GM18861 (cell line): ENCODE results near the gene EXOSC3.
"Not testable (repeated sequence)": the region's sequence is repeated elsewhere in the genome, so short reads cannot be mapped to it uniquely, and the experiment has no call there.

Source experiments
- ATAC-seq: cut with Tn5 transposase; IDR thresholded peaks from one replicate; pipeline ENCODE4 v1.9.1; 2021; ENCODE audit not compliant: unreplicated experiment

The EXOSC3 gene

GRCh38 chr9:37776328-37776727, 8.5 kb downstream of the EXOSC3 start:
- ATAC-seq, result no peak

GRCh38 chr9:37775216-37775919, 9.5 kb downstream of the EXOSC3 start:
- ATAC-seq, result no peak

- ATAC-seq, result no peak
These were observed 14.9 kb downstream of the EXOSC3 start for GRCh38 chr9:37769995-37770394.

- no peak for ATAC-seq
These were observed 15.6 kb downstream of the EXOSC3 start for GRCh38 chr9:37769306-37769705.

GRCh38 chr9:37765263-37765662, 19.6 kb downstream of the EXOSC3 start:
- not testable (repeated sequence) for ATAC-seq

GRCh38 chr9:37761511-37761910, 23.4 kb downstream of the EXOSC3 start:
- no peak for ATAC-seq

- ATAC-seq, result no peak
These were observed 24.3 kb downstream of the EXOSC3 start for GRCh38 chr9:37760416-37761161.

- no peak for ATAC-seq
These were observed 26.1 kb downstream of the EXOSC3 start for GRCh38 chr9:37758747-37759146.

- ATAC-seq, result peak; percentile 80
These were observed 31.2 kb downstream of the EXOSC3 start, which contains the start of gene TRMT10B for GRCh38 chr9:37753489-37754190. TRMT10B (plus strand) TSS chr9:37753805; CDS start chr9:37761932, 8,127 bp downstream.

GRCh38 chr9:37752642-37753488, 32.0 kb downstream of the EXOSC3 start:
- ATAC-seq, result no peak

- not testable (repeated sequence) for ATAC-seq
These were observed 32.8 kb downstream of the EXOSC3 start for GRCh38 chr9:37752112-37752511.

GRCh38 chr9:37751704-37752103, 33.2 kb downstream of the EXOSC3 start:
- ATAC-seq, result not testable (repeated sequence)

- no peak for ATAC-seq
These were observed 33.7 kb downstream of the EXOSC3 start for GRCh38 chr9:37751186-37751585.

GRCh38 chr9:37749129-37749528, 35.7 kb downstream of the EXOSC3 start:
- no peak for ATAC-seq

GRCh38 chr9:37747271-37747753, 37.6 kb downstream of the EXOSC3 start:
- ATAC-seq, result peak; percentile 66

GRCh38 chr9:37746448-37747270, 38.2 kb downstream of the EXOSC3 start:
- ATAC-seq, result no peak

- ATAC-seq, result no peak
These were observed 38.9 kb downstream of the EXOSC3 start for GRCh38 chr9:37745970-37746369.

GRCh38 chr9:37740631-37741328, 44.1 kb downstream of the EXOSC3 start:
- no peak for ATAC-seq

GRCh38 chr9:37740128-37740527, 44.7 kb downstream of the EXOSC3 start:
- ATAC-seq, result no peak
